Mammary epithelial cell (primary cell): ENCODE measurements around the gene ARHGAP28.

ENCODE experiments used
- CTCF ChIP-seq, 2 donors: IDR thresholded peaks in 1 of 2; conservative IDR thresholded peaks in 1 of 2; 2 replicates each; pipeline ENCODE4 v1.5.1; 2011 to 2012; ENCODE audit warnings: inconsistent platforms in 2 of 2, low read length in 2 of 2, mild to moderate bottlenecking in 2 of 2, control low read depth in 1 of 2, low read depth in 1 of 2; ENCODE audit not compliant: insufficient read depth in 1 of 2; ENCODE audit errors: extremely low read depth in 1 of 2
- EZH2 ChIP-seq: IDR thresholded peaks from 2 replicates; pipeline ENCODE4 v1.6.1; 2012; ENCODE audit warnings: low read length, inconsistent platforms, borderline replicate concordance

DNA sequence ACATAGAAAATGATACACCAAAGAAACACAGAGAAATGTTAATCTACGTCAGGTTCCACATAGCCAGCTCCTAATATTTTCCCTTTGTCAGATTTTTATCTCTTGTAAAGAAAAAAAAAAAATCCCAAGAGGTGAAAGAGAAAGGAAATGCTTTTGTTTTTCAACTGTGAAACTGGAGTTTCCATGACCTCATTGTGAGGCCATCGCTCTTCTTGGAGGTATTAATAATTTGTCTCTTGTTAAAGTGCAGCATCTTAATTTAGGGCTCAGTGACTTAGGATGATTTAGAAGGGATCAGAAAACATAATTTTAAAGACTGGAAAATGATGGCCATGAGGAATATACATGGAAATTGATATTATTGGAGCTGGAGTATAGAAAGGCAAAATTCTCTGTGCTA is 21.7 kb downstream of the ARHGAP28 start:
- no peak for TF ChIP-seq CTCF (conservative IDR thresholded peaks at IDR 0.05 in 1 of 2, IDR thresholded peaks at IDR 0.05 in 1 of 2; ENCODE audit: extremely low read depth in 1 of 2, insufficient read depth in 1 of 2, low read depth in 1 of 2, low read length in 2 of 2)
- no peak for TF ChIP-seq EZH2
